Vagina (tissue), 2 donors: ENCODE data around the gene RPSA.

Experiments used
- POLR2AphosphoS5 ChIP-seq, 2 donors: sonication (generic); formaldehyde crosslinking; IDR thresholded peaks; one replicate each; pipeline ENCODE4 v1.9.0; 2017; ENCODE audit warnings: antibody characterized with exemption in 2 of 2, mild to moderate bottlenecking in 2 of 2, low read depth in 1 of 2; ENCODE audit not compliant: insufficient read depth in 1 of 2
- TF ChIP-seq, protein P1 (sequence below), 3 experiments: fragments of 450-650 bp in 2 of 3; fragments of 200-600 bp in 1 of 3; sonication (generic) in 1 of 3; IDR thresholded peaks; one replicate each; pipeline ENCODE4 v1.5.1; 2017 to 2019; ENCODE audit warnings: antibody characterized with exemption in 3 of 3, mild to moderate bottlenecking in 2 of 3, moderate library complexity in 2 of 3

DNA sequence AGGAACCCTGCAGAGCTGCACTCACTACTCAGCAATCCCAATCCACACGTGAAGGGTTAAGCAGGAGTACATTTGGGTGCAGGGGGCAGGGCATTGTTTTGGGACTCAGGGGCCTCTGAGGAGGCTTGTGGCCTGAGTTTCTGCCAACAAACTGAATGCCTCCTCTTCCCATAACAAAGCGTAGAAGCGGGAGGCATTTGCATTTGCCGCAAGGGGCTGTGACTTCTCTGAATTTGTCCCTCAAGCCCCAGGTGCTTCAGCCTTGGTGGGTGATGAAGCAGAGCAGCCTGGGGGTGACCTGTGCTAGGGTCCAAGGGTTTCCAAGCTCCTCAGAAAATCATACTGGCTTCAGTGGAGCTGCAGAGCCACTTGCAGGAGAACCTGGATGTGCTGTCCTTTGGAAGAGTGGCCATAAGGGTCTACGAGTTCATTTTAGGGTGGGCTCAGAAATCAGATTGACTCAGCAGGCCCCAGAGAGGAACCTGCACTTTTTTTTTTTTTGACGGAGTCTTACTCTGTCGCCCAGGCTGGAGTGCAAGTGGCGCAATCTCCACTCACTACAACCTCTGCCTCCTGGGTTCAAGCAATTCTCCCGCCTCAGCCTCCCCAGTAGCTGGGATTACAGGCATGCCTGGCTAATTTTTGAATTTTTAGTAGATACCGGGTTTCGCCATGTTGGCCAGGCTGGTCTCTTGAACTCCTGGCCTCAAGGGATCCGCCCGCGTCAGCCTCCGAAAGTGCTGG is 1.4 kb upstream of the RPSA start:
- TF ChIP-seq, protein P1, sequence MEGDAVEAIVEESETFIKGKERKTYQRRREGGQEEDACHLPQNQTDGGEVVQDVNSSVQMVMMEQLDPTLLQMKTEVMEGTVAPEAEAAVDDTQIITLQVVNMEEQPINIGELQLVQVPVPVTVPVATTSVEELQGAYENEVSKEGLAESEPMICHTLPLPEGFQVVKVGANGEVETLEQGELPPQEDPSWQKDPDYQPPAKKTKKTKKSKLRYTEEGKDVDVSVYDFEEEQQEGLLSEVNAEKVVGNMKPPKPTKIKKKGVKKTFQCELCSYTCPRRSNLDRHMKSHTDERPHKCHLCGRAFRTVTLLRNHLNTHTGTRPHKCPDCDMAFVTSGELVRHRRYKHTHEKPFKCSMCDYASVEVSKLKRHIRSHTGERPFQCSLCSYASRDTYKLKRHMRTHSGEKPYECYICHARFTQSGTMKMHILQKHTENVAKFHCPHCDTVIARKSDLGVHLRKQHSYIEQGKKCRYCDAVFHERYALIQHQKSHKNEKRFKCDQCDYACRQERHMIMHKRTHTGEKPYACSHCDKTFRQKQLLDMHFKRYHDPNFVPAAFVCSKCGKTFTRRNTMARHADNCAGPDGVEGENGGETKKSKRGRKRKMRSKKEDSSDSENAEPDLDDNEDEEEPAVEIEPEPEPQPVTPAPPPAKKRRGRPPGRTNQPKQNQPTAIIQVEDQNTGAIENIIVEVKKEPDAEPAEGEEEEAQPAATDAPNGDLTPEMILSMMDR (IDR thresholded peaks at IDR 0.05), result no peak
- TF ChIP-seq POLR2AphosphoS5 (IDR thresholded peaks at IDR 0.05; ENCODE audit: insufficient read depth in 1 of 2, low read depth in 1 of 2), result no peak
